WERI-Rb-1 (cell line): ENCODE data around the gene JAZF1.

ENCODE experiments used
- DNase-seq: peaks from one replicate; pipeline ENCODE4 v3.0.0-alpha.2; 2020
- H3K27ac ChIP-seq: fragments of 250-450 bp; sonication (Bioruptor Pico); 2 replicates; pipeline ENCODE4 v1.5.1; 2020; ENCODE audit warnings: mild to moderate bottlenecking, moderate library complexity
- H3K27me3 ChIP-seq: fragments of 250-450 bp; sonication (Bioruptor Pico); 2 replicates; pipeline ENCODE4 v1.5.1; 2021; ENCODE audit warnings: mild to moderate bottlenecking, low read depth, moderate library complexity; ENCODE audit not compliant: insufficient read depth, severe bottlenecking
- H3K36me3 ChIP-seq: fragments of 250-450 bp; sonication (Bioruptor Pico); 2 replicates; pipeline ENCODE4 v1.5.1; 2020; ENCODE audit warnings: mild to moderate bottlenecking, moderate library complexity
- H3K4me3 ChIP-seq: 2 replicates; pipeline ENCODE4 v1.5.1; 2011; ENCODE audit warnings: low read depth, mild to moderate bottlenecking, control low read depth, low read length
- H3K9me3 ChIP-seq: fragments of 250-450 bp; sonication (Bioruptor Pico); 2 replicates; pipeline ENCODE4 v1.5.1; 2021; ENCODE audit warnings: mild to moderate bottlenecking, moderate library complexity; ENCODE audit not compliant: severe bottlenecking
- CTCF ChIP-seq: IDR thresholded peaks from 2 replicates; pipeline ENCODE4 v1.5.1; 2011; ENCODE audit warnings: low read depth, mild to moderate bottlenecking, control low read depth, inconsistent platforms, low read length

JAZF1 gene

GRCh38 chr7:28155019-28155660 lies 25.5 kb downstream of the JAZF1 start:
- H3K27me3 ChIP-seq, result peaks cover 23% of the 10 kb centered on the region
- H3K9me3 ChIP-seq, result no peaks in the 10 kb centered on the region
- H3K4me3 ChIP-seq, result no peak overlapping the region
- TF ChIP-seq CTCF, result no peak
- no peaks in the 10 kb centered on the region for H3K36me3 ChIP-seq
- DNase-seq, result no peak
- no peak overlapping the region for H3K27ac ChIP-seq

GRCh38 chr7:28152594-28152993 lies 28.0 kb downstream of the JAZF1 start:
- TF ChIP-seq CTCF, result no peak
- H3K36me3 ChIP-seq, result no peaks in the 10 kb centered on the region
- H3K9me3 ChIP-seq, result no peaks in the 10 kb centered on the region
- H3K27me3 ChIP-seq, result peaks cover 20% of the 10 kb centered on the region
- H3K27ac ChIP-seq, result no peak overlapping the region
- no peak overlapping the region for H3K4me3 ChIP-seq
- DNase-seq, result no peak

- TF ChIP-seq CTCF, result no peak
These were observed 28.6 kb downstream of the JAZF1 start for GRCh38 chr7:28151965-28152364.

GRCh38 chr7:28149291-28150101 lies 31.1 kb downstream of the JAZF1 start:
- Histone ChIP-seq H3K27me3 (peaks cover 12% of the 10 kb centered on the region), H3K27ac (no peak overlapping the region), H3K9me3 (no peaks in the 10 kb centered on the region), H3K36me3 (no peaks in the 10 kb centered on the region), H3K4me3 (no peak overlapping the region)
- TF ChIP-seq CTCF, result no peak
- DNase-seq, result no peak

More at GRCh38 chr7:28151965-28152364, 28.6 kb downstream of the JAZF1 start:
- H3K27me3 ChIP-seq, result peaks cover 19% of the 10 kb centered on the region
- no peaks in the 10 kb centered on the region for H3K36me3 ChIP-seq
- DNase-seq, result no peak
- no peak overlapping the region for H3K4me3 ChIP-seq
- H3K9me3 ChIP-seq, result no peaks in the 10 kb centered on the region
- no peak overlapping the region for H3K27ac ChIP-seq

- TF ChIP-seq CTCF, result no peak
- Histone ChIP-seq H3K27me3 (peaks cover 17% of the 10 kb centered on the region), H3K4me3 (no peak overlapping the region), H3K36me3 (no peaks in the 10 kb centered on the region), H3K9me3 (no peaks in the 10 kb centered on the region), H3K27ac (no peak overlapping the region)
- DNase-seq, result no peak
These were observed 34.7 kb downstream of the JAZF1 start for GRCh38 chr7:28145931-28146330.
